Activated CD4-positive, alpha-beta memory T cell treated with anti-CD3 and anti-CD28 coated beads for 36 hours (primary cell): ENCODE results near the gene ADGRG1. TPM values are rescaled to one million over a fixed set of nuclear protein-coding genes. Genes with fewer than 3 reads are reported as not detected.

Experiments
- CTCF ChIA-PET: fragments of 350-600 bp; sonication (Branson Sonifier 250); formaldehyde crosslinking; loops from one replicate; lab custom pipeline; 2021; ENCODE audit warnings: antibody characterized with exemption, inconsistent platforms; lab: Charles Lee
- POLR2A ChIA-PET: fragments of 350-600 bp; sonication (Branson Sonifier 250); formaldehyde crosslinking; loops from one replicate; lab custom pipeline; 2021; ENCODE audit warnings: antibody characterized with exemption; lab: Charles Lee
- DNase-seq: peaks from one replicate; pipeline ENCODE4 v3.0.0-alpha.2; 2020
- H3K27ac Mint-ChIP-seq: one replicate; pipeline ENCODE4 v1.8.0; 2021; ENCODE audit warnings: mixed read lengths
- H3K27me3 Mint-ChIP-seq: one replicate; pipeline ENCODE4 v1.8.0; 2021; ENCODE audit warnings: mixed read lengths
- H3K36me3 Mint-ChIP-seq: one replicate; pipeline ENCODE4 v1.8.0; 2021; ENCODE audit warnings: mixed read lengths
- H3K4me1 Mint-ChIP-seq: one replicate; pipeline ENCODE4 v1.8.0; 2021; ENCODE audit warnings: low read depth, mixed read lengths
- H3K4me3 Mint-ChIP-seq: one replicate; pipeline ENCODE4 v1.8.0; 2021; ENCODE audit warnings: mild to moderate bottlenecking, mixed read lengths
- H3K9me3 Mint-ChIP-seq: one replicate; pipeline ENCODE4 v1.8.0; 2021; ENCODE audit warnings: mixed read lengths
- intact Hi-C: fragments of 100-400 bp; cut with micrococcal nuclease; formaldehyde crosslinking; loops from one replicate; pipeline ENCODE4 v1.15.1; 2023
- total RNA-seq, 2 experiments: library from RNA; stranded (reverse); gene quantifications; one replicate each; pipeline ENCODE4 v1.2.3, GENCODE V29; 2021

The ADGRG1 gene
- total RNA-seq, 2 experiments from 2014 or later: 4.7 to 6.0 TPM

DNA sequence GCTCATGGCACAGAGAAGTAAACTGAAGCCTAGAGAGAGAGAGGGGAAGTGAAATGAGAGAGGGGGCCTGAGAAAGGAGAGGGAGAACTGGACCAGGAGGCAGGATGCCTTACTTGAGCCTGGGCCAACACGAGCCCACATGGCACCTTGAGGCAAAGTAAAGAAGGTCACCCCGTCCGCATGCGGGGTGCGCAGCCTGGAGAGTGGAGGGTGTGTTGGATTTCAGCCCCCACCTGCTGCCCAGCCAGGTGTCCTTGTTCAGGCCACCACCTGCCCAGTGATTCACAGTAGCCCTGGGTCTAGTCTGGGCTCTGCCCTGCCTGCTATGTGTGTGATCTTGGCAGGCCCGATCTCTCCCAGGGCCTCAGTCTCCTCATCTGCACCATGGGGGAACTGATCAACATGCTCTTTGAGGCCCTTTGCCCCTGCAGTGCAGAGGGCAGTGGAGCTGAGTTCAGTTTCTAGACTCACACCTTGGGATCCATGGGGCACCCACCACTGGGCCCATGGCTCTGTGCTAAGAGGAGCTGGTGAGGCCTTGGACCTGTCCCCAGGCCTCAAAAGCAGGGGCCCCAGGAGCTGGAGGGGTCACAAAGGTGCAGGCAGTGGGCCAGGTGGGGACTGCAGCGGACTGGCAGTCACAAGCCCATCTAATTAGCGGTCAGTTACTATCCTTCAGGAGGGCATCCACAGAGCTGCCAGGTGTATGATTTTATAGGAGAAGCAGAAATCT is 56.4 kb downstream of the ADGRG1 start:
- H3K27me3 Mint-ChIP-seq: no peaks in the 10 kb centered on the region

DNA sequence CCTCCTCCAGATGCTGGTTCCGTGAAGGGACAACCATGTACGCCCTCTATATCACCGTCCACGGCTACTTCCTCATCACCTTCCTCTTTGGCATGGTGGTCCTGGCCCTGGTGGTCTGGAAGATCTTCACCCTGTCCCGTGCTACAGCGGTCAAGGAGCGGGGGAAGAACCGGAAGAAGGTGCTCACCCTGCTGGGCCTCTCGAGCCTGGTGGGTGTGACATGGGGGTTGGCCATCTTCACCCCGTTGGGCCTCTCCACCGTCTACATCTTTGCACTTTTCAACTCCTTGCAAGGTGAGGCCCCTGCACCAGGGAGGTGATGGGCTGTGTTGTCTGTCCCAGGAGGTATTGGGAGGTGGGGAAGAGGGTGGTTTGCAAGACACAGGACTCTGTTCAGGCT is 57.2 kb downstream of the ADGRG1 start:
- H3K4me3 Mint-ChIP-seq: no peak overlapping the region
- H3K36me3 Mint-ChIP-seq: no peaks in the 10 kb centered on the region
- POLR2A ChIA-PET: no interaction called here
- intact Hi-C loops: no loop called here
- CTCF ChIA-PET: no interaction called here
- H3K27ac Mint-ChIP-seq: no peak overlapping the region
- no peaks in the 10 kb centered on the region for H3K27me3 Mint-ChIP-seq
- no peaks in the 10 kb centered on the region for H3K9me3 Mint-ChIP-seq
- DNase-seq: no peak
- H3K4me1 Mint-ChIP-seq: peaks cover 11% of the 10 kb centered on the region

More for the DNA sequence above, 56.4 kb downstream of the ADGRG1 start:
- ChIA-PET POLR2A (no interaction called here), CTCF (no interaction called here)
- Mint-ChIP-seq H3K27ac (no peak overlapping the region), H3K4me1 (peaks cover 7% of the 10 kb centered on the region), H3K4me3 (no peak overlapping the region), H3K9me3 (no peaks in the 10 kb centered on the region), H3K36me3 (no peaks in the 10 kb centered on the region)
- DNase-seq: no peak
- intact Hi-C loops: no loop called here

DNA sequence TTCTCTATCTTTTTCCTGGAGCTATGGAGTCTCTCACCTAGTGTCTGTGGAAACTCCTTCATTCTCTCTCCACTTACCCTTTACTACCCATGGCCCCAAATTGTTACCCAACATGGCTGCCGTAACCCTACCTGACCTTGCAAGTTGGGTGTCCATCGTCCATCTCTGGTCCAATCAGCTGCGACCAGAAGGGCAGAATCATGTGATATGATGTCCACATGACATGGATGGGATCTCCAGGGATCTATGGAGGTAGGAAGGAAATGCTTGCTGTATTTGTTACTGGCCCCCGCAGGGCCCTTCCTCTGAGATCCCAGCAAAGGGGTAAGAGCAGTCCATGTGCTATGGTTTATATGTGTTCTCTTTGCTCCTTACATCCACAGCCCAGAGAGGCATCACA is 58.1 kb downstream of the ADGRG1 start:
- Mint-ChIP-seq H3K4me1 (peaks cover 11% of the 10 kb centered on the region), H3K27me3 (no peaks in the 10 kb centered on the region), H3K9me3 (no peaks in the 10 kb centered on the region), H3K36me3 (no peaks in the 10 kb centered on the region), H3K27ac (no peak overlapping the region), H3K4me3 (no peak overlapping the region)
- DNase-seq: no peak
- ChIA-PET POLR2A (no interaction called here), CTCF (no interaction called here)
- intact Hi-C loops: no loop called here

DNA sequence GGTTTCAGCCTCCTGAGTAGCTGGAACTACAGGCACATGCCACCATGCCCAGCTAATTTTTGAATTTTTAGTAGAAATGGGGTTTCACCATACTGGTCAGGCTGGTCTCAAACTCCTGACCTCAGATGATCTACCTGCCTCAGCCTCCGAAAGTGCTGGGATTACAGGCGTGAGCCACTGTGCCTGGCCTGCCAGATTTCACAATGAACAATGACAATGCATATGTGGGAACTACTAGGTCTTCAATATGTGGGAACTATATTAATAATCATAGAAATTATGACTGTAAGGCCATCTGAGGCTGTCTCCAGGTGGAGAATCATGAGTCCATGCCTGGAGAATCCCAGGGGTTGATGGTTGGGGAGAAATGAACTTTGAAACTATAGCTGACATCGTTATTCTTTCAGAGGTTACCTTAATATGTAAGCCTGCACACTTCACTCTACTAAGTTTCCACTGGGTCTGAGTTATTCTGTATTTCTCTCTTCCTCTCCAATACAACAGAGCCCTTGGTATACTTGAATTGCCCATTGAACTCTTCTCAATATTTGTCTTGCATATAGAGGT is 59.0 kb downstream of the ADGRG1 start:
- CTCF ChIA-PET: no interaction called here
- POLR2A ChIA-PET: no interaction called here
- no peaks in the 10 kb centered on the region for H3K27me3 Mint-ChIP-seq
- no peak for DNase-seq
- no peaks in the 10 kb centered on the region for H3K9me3 Mint-ChIP-seq
- no peaks in the 10 kb centered on the region for H3K36me3 Mint-ChIP-seq
- no peak overlapping the region for H3K27ac Mint-ChIP-seq
- H3K4me1 Mint-ChIP-seq: peaks cover 11% of the 10 kb centered on the region
- no peak overlapping the region for H3K4me3 Mint-ChIP-seq
- intact Hi-C loops: no loop called here

DNA sequence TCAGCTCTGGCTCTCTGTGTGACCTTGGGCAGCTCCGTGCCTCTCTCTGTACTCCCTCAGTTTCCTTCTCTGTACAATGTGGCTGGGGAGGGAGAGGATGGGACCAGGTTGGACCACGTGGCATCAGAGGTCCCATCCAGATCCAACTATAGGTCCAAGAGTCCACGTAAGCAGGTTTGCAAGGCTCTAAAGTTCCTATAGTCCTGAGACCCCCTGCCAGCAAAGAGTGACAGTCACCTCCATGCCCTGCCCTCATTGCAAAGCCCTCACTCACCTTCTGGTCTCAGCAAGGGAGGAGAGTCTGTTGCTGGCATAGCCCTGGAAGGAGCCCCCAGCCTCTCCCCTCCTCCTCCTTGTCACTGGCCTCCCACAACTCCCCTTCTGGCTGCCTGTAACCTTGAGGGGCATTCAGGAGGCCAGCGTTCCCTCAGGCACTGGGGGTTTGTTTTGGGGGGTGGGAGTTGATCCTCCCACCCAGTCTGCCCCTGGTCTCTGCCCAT is 60.1 kb downstream of the ADGRG1 start:
- intact Hi-C loops: no loop called here
- ChIA-PET CTCF (no interaction called here), POLR2A (no interaction called here)
- no peaks in the 10 kb centered on the region for H3K36me3 Mint-ChIP-seq
- H3K9me3 Mint-ChIP-seq: no peaks in the 10 kb centered on the region
- H3K27me3 Mint-ChIP-seq: no peaks in the 10 kb centered on the region
- H3K27ac Mint-ChIP-seq: no peak overlapping the region
- H3K4me3 Mint-ChIP-seq: no peak overlapping the region
- no peak for DNase-seq
- peaks cover 11% of the 10 kb centered on the region for H3K4me1 Mint-ChIP-seq

DNA sequence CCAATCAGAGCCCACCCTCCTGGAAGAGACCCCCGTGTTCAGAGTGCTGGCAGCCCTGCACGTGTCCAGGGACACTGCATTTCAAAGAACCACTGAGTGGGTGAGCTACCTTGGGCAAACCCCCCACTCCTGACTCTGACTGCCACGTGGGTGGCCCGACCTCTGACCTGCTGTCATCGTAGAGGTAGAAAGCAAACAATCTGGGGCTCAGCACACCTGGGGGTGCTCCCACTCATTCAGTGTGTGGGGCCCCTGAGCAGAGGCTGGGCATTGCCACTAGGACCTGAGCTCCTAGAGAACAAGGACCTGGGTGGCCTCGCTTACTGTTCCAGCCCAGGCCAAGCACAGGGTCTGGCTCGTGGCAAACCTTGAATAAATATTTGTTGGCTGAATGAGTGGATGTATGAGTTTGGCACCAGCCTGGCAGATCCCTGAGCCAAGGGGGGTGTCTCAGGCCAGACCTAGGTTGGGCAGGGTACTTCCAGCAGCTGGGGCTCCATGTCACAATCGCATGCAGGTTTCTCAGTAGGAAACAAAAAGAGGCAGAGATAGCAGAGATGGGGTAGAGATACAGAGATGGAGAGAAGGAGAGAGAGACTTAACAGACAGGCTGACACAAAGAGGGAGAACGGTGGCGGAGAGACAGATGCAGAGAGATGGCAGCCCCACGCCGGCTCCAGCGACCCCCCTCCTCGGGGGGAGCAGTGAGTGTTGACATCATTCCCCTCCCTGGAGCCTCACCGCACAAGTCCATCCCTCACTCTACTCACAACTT is 60.7 kb downstream of the ADGRG1 start:
- Mint-ChIP-seq H3K4me3 (no peak overlapping the region), H3K4me1 (peaks cover 11% of the 10 kb centered on the region), H3K27me3 (no peaks in the 10 kb centered on the region), H3K36me3 (no peaks in the 10 kb centered on the region), H3K9me3 (no peaks in the 10 kb centered on the region), H3K27ac (no peak overlapping the region)
- DNase-seq: no peak
- ChIA-PET CTCF (no interaction called here), POLR2A (no interaction called here)
- intact Hi-C loops: no loop called here

DNA sequence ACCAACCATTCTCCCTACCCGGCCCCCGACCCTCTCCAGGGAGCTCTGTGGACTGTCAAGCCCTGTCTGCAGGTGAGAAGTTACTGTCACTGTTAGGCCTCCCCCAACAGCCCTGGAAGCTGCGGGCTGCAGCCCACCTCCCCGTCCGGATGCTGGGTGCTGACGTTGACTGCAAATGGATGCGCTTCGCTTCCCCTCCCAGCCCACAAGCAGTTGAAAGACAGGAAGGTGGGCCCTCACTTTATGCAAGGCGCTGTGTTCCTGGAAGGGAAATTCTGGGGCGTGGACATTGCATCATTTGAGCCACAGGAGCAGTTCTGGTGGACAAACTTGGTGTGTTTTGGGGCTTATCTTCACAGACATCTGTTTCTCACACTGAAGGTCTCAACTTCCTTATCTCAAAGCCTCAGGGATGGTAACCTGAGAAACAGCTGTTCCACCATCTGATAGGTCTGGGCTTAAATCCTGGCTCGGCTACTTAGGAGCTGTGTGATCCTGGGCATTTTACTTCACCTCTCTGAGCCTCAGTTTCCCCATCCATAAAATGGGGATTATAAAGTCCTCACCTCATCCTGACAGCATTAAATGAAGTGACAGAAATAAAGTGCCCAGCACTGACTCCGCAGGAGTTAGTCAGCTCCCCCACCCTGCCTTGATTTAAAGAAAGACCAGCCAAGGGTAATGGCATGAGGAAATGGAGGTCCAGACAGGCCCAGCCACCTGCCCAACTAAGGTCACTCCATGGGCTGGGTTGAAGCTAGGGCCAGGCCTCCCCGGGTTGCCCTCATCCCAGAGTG is 61.5 kb downstream of the ADGRG1 start:
- peak; percentile 45 for DNase-seq
- POLR2A ChIA-PET: no interaction called here
- Mint-ChIP-seq H3K4me3 (no peak overlapping the region), H3K36me3 (no peaks in the 10 kb centered on the region), H3K27me3 (no peaks in the 10 kb centered on the region), H3K27ac (no peak overlapping the region), H3K9me3 (no peaks in the 10 kb centered on the region), H3K4me1 (peaks cover 14% of the 10 kb centered on the region)
- CTCF ChIA-PET: no interaction called here
- intact Hi-C loops: no loop called here

DNA sequence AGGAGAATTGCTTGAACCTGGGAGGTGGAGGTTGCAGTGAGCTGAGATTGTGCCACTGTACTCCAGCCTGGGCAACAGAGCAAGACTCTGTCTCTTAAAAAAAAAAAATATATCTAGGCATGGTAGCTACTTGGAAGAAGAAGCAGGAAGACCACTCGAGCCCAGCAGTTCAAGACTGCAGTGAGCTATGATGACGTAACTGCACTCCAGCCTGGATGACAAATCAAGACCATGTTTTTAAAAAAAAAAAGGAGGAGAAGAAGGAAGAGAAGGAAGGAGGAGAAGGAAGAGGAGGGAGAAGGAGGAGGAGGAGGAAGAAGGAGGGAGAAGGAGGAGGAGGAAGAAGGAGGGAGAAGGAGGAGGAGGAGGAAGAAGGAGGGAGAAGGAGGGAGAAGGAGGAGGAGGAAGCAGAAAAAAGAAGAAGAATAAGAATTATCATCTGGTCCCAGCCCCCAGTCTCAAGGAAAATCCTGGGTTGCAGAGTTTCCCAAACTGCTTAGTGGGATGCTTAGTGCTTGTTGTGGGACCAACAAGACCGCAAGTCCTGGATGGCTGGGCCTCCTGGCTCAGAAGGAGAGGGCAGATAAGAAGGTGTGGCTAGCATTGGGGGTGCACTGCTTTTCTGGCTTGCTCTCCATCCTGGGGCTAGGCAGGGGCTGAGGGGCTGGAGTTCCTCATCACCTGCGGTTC is 62.5 kb downstream of the ADGRG1 start:
- no peak overlapping the region for H3K4me3 Mint-ChIP-seq
- no peaks in the 10 kb centered on the region for H3K36me3 Mint-ChIP-seq
- ChIA-PET POLR2A (no interaction called here), CTCF (no interaction called here)
- H3K4me1 Mint-ChIP-seq: peaks cover 14% of the 10 kb centered on the region
- no peak for DNase-seq
- H3K9me3 Mint-ChIP-seq: no peaks in the 10 kb centered on the region
- intact Hi-C loops: no loop called here
- H3K27me3 Mint-ChIP-seq: no peaks in the 10 kb centered on the region
- no peak overlapping the region for H3K27ac Mint-ChIP-seq

DNA sequence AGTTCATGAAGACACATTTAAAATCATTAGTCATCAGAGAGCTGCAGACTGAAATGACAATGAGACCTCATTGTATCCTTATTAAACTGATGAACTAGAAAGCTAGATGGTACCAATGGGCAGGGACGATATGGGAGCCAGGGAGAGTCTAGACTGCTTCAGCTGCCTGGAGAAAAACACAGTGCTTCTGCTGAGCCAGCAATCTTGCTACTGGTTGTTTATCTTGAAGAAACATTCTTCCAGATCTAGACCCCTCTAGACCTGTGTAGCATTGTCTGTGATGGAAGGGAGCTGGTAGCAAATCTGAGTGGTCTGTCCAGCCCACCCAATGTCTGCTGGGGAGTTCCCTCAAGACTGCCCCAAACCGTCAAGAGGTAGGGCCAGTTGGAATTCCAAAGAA is 64.2 kb downstream of the ADGRG1 start:
- Mint-ChIP-seq H3K4me1 (peaks cover 14% of the 10 kb centered on the region), H3K36me3 (no peaks in the 10 kb centered on the region), H3K4me3 (no peak overlapping the region), H3K9me3 (no peaks in the 10 kb centered on the region), H3K27me3 (no peaks in the 10 kb centered on the region), H3K27ac (no peak overlapping the region)
- ChIA-PET POLR2A (no interaction called here), CTCF (no interaction called here)
- DNase-seq: no peak
- intact Hi-C loops: no loop called here

DNA sequence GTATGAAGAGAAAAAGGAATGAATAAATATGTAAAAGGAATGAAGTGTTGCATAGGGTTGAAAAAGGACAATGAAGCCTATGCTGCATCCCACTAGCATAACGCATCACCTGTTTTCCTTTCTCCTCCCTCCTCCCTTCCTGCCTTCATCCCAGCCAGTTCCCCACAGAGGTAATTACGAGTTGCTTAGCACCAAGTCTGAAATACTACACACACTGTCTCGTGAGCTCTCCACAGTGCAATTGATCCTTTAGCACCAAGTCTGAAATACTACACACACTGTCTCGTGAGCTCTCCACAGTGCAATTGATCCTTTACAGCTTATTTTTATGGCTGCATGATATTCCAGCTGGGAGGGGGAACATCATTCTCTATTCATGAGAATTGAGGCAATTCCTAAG is 65.1 kb downstream of the ADGRG1 start:
- ChIA-PET CTCF (no interaction called here), POLR2A (no interaction called here)
- H3K4me1 Mint-ChIP-seq: peaks cover 14% of the 10 kb centered on the region
- no peak overlapping the region for H3K27ac Mint-ChIP-seq
- no peak for DNase-seq
- H3K36me3 Mint-ChIP-seq: no peaks in the 10 kb centered on the region
- no peak overlapping the region for H3K4me3 Mint-ChIP-seq
- H3K27me3 Mint-ChIP-seq: no peaks in the 10 kb centered on the region
- intact Hi-C loops: no loop called here
- H3K9me3 Mint-ChIP-seq: no peaks in the 10 kb centered on the region

DNA sequence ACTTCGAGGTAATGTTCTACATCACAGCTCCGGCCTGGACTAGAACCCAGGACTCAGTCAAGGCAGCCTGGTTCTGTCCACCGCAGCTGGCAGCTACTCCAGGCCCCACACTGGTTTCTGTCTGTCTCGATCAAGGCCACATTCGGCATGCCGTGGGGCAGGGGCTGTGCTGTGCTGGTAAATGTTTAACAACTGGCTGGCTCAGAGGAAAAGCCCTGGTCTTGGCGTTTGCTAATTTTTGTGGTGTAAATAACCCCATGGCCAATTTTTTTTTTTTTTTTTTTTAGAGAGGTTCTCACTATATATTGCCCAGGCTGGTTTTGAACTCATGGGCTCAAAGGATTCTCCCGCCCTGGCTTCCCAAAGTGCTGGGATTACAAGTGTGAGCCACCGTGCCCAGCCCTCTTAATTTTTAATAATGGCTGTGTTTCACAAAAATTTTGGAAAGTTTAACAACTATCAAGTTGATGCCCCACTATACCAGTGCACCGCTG is 65.8 kb downstream of the ADGRG1 start:
- no peak overlapping the region for H3K4me3 Mint-ChIP-seq
- no peaks in the 10 kb centered on the region for H3K9me3 Mint-ChIP-seq
- intact Hi-C loops: no loop called here
- no peaks in the 10 kb centered on the region for H3K27me3 Mint-ChIP-seq
- no peak for DNase-seq
- no peaks in the 10 kb centered on the region for H3K36me3 Mint-ChIP-seq
- peaks cover 12% of the 10 kb centered on the region for H3K4me1 Mint-ChIP-seq
- CTCF ChIA-PET: no interaction called here
- no peak overlapping the region for H3K27ac Mint-ChIP-seq
- POLR2A ChIA-PET: no interaction called here
